GM19193 (cell line): ENCODE measurements around the gene SMTNL2.

Experiments used
- POLR2A ChIP-seq: IDR thresholded peaks from 4 replicates; pipeline ENCODE4 v1.6.1; 2011; ENCODE audit not compliant: insufficient read depth, insufficient read length; ENCODE audit errors: extremely low read depth

SMTNL2 gene

GRCh38 chr17:4554441-4554996, 29.8 kb upstream of the SMTNL2 start:
- no peak for TF ChIP-seq POLR2A

GRCh38 chr17:4554997-4555799, 29.1 kb upstream of the SMTNL2 start, which contains the start of gene MYBBP1A:
Gene MYBBP1A (minus strand): TSS chr17:4555384. CDS start chr17:4555324, 60 bp downstream.
- peak; percentile 94 for TF ChIP-seq POLR2A

GRCh38 chr17:4555873-4556759, 28.2 kb upstream of the SMTNL2 start:
- no peak for TF ChIP-seq POLR2A

GRCh38 chr17:4556996-4557395, 27.3 kb upstream of the SMTNL2 start:
- TF ChIP-seq POLR2A = no peak

- no peak for TF ChIP-seq POLR2A
Measured at GRCh38 chr17:4557626-4558346, 26.5 kb upstream of the SMTNL2 start.

- TF ChIP-seq POLR2A = no peak
Measured at GRCh38 chr17:4558347-4558971, 25.9 kb upstream of the SMTNL2 start.

- no peak for TF ChIP-seq POLR2A
Measured at GRCh38 chr17:4559139-4559791, 25.1 kb upstream of the SMTNL2 start.

GRCh38 chr17:4559966-4560365, 24.4 kb upstream of the SMTNL2 start:
- no peak for TF ChIP-seq POLR2A

- TF ChIP-seq POLR2A = no peak
Measured at GRCh38 chr17:4560421-4560820, 23.9 kb upstream of the SMTNL2 start, which contains the start of gene GGT6. Gene GGT6 (minus strand): TSS chr17:4560577. CDS start chr17:4560521, 56 bp downstream.

GRCh38 chr17:4560837-4561256, 23.5 kb upstream of the SMTNL2 start:
- TF ChIP-seq POLR2A = no peak

GRCh38 chr17:4562015-4562969, 22.0 kb upstream of the SMTNL2 start:
- no peak for TF ChIP-seq POLR2A
